B cell (primary cell): ENCODE measurements around the gene NAV2. TPM values are rescaled to one million over a fixed set of nuclear protein-coding genes. Genes with fewer than 3 reads are reported as not detected.

Source experiments
- ATAC-seq: fragments of 200-7000 bp; cut with Tn5 transposase; one replicate; pipeline ENCODE4 v1.10.0; 2021; ENCODE audit warnings: low read depth, mild to moderate bottlenecking, moderate number of reproducible peaks, moderate library complexity
- CTCF ChIA-PET: fragments of 350-600 bp; sonication (Branson Sonifier 250); formaldehyde crosslinking; loops from one replicate; lab custom pipeline; 2021; ENCODE audit warnings: antibody characterized with exemption, inconsistent platforms; lab: Charles Lee
- POLR2A ChIA-PET: fragments of 350-600 bp; sonication (Branson Sonifier 250); formaldehyde crosslinking; loops from one replicate; lab custom pipeline; 2021; ENCODE audit warnings: antibody characterized with exemption; lab: Charles Lee
- DNase-seq: peaks from one replicate; pipeline ENCODE4 v3.0.0; 2013
- H2AFZ ChIP-seq: 2 replicates; pipeline ENCODE4 v1.6.1; 2012; ENCODE audit warnings: mild to moderate bottlenecking, low read depth, low read length; ENCODE audit not compliant: insufficient read depth, poor library complexity, severe bottlenecking
- H3K27ac ChIP-seq, 2 donors: 1 replicate in 1 of 2; 2 replicates in 1 of 2; pipeline ENCODE4 v1.5.1; 2012 to 2013; ENCODE audit warnings: low read length in 2 of 2, mild to moderate bottlenecking in 2 of 2, moderate library complexity in 1 of 2
- H3K27me3 ChIP-seq, 4 experiments: fragments of 200-600 bp in 1 of 4; sonication (generic) in 1 of 4; replicated peaks in 1 of 4; 1 replicate in 2 of 4; 2 replicates in 2 of 4; pipeline versions ENCODE4 v1.6.1 to v1.7.0; 2013 to 2016; ENCODE audit warnings: low read length in 3 of 4, mild to moderate bottlenecking in 2 of 4, mixed read lengths in 1 of 4, moderate library complexity in 1 of 4; ENCODE audit not compliant: insufficient read depth in 4 of 4, control insufficient read depth in 3 of 4; ENCODE audit errors: control extremely low read depth in 1 of 4
- H3K36me3 ChIP-seq, 2 experiments: replicated peaks in 1 of 2; 1 replicate in 1 of 2; 2 replicates in 1 of 2; pipeline versions ENCODE4 v1.6.1 to v1.7.1; 2013; ENCODE audit warnings: low read length in 1 of 2; ENCODE audit not compliant: insufficient read depth in 2 of 2, control insufficient read depth in 1 of 2; ENCODE audit errors: control extremely low read depth in 1 of 2, extremely low read depth in 1 of 2
- H3K4me1 ChIP-seq, 2 donors: fragments of 200-600 bp in 1 of 2; sonication (generic) in 1 of 2; 1 replicate in 1 of 2; 2 replicates in 1 of 2; pipeline versions ENCODE4 v1.5.1 to v1.6.1; 2013 to 2017; ENCODE audit warnings: low read length in 2 of 2; ENCODE audit not compliant: control insufficient read depth in 2 of 2, insufficient read depth in 2 of 2
- H3K4me2 ChIP-seq: replicated peaks from 2 replicates; pipeline ENCODE3; 2012; ENCODE audit warnings: mild to moderate bottlenecking, low read depth, low read length; ENCODE audit not compliant: poor library complexity, severe bottlenecking
- H3K4me3 ChIP-seq, 5 experiments: fragments of 200-600 bp in 1 of 5; sonication (generic) in 1 of 5; 1 replicate in 3 of 5; 2 replicates in 2 of 5; pipeline versions ENCODE4 v1.5.1 to v1.7.0; 2011 to 2016; ENCODE audit warnings: low read length in 4 of 5, mild to moderate bottlenecking in 4 of 5, low read depth in 2 of 5, control low read depth in 1 of 5, moderate library complexity in 1 of 5; ENCODE audit not compliant: insufficient read depth in 1 of 5; ENCODE audit errors: control extremely low read depth in 1 of 5, extremely low read depth in 1 of 5
- H3K79me2 ChIP-seq: fragments of 200-600 bp; sonication (generic); one replicate; pipeline ENCODE4 v1.6.0; 2016; ENCODE audit warnings: low read length; ENCODE audit not compliant: control insufficient read depth, insufficient read depth
- H3K9ac ChIP-seq: fragments of 200-600 bp; sonication (generic); 2 replicates; pipeline ENCODE4 v1.6.1; 2017; ENCODE audit warnings: mild to moderate bottlenecking, low read length, moderate library complexity
- H3K9me3 ChIP-seq, 3 donors: one replicate each; pipeline versions ENCODE4 v1.6.1 to v1.7.1; 2013; ENCODE audit warnings: low read length in 2 of 3; ENCODE audit not compliant: control insufficient read depth in 2 of 3, insufficient read depth in 1 of 3; ENCODE audit errors: control extremely low read depth in 1 of 3
- H4K20me1 ChIP-seq: 2 replicates; pipeline ENCODE4 v1.6.0; 2012; ENCODE audit warnings: mild to moderate bottlenecking, low read length; ENCODE audit not compliant: insufficient read depth, control insufficient read depth, poor library complexity, severe bottlenecking
- H3K27ac Mint-ChIP-seq: one replicate; pipeline ENCODE4 v1.8.0; 2021; ENCODE audit warnings: mixed read lengths
- H3K27me3 Mint-ChIP-seq: one replicate; pipeline ENCODE4 v1.8.0; 2021; ENCODE audit warnings: mixed read lengths
- H3K4me1 Mint-ChIP-seq: one replicate; pipeline ENCODE4 v1.8.0; 2021; ENCODE audit warnings: mixed read lengths
- H3K4me3 Mint-ChIP-seq: one replicate; pipeline ENCODE4 v1.8.0; 2021; ENCODE audit warnings: mixed read lengths
- H3K9me3 Mint-ChIP-seq: one replicate; pipeline ENCODE4 v1.8.0; 2022; ENCODE audit warnings: mixed read lengths; ENCODE audit not compliant: insufficient read depth
- CTCF ChIP-seq: fragments of 200-600 bp; IDR thresholded peaks from one replicate; pipeline ENCODE4 v1.8.0; 2022; ENCODE audit warnings: antibody characterized with exemption, mild to moderate bottlenecking
- EZH2 ChIP-seq: IDR thresholded peaks from 2 replicates; pipeline ENCODE4 v1.6.1; 2012; ENCODE audit warnings: borderline replicate concordance, low read depth, mild to moderate bottlenecking, moderate library complexity, low read length; ENCODE audit not compliant: insufficient read depth, poor library complexity, severe bottlenecking
- WGBS: methylation state at CpG from one replicate; pipeline ENCODE4 v1.1.5; 2013; ENCODE audit warnings: missing lambda C conversion rate; ENCODE audit not compliant: insufficient coverage; 5-methylcytosine and 5-hydroxymethylcytosine counted together
- intact Hi-C: fragments of 100-400 bp; cut with micrococcal nuclease; formaldehyde crosslinking; loops from one replicate; pipeline ENCODE4 v1.10.0; 2022
- polyA plus RNA-seq: library from polyadenylated mRNA; depleted of rRNA; stranded (reverse); fragments of >200 nt; gene quantifications from 2 replicates; pipeline ENCODE4 v1.2.3, GENCODE V29; 2012
- total RNA-seq, 2 donors: library from RNA; stranded (reverse); fragments of 120-200 nt in 1 of 2; gene quantifications; 1 replicate in 1 of 2; 2 replicates in 1 of 2; pipeline versions ENCODE4 v1.2.3 to v1.2.4, GENCODE V29; 2013 to 2022

The NAV2 gene
- total and polyA plus RNA-seq, 2 donors (not counting 1 experiment from before 2014, with no cell fraction given): 0.82 to 22.2 TPM

DNA sequence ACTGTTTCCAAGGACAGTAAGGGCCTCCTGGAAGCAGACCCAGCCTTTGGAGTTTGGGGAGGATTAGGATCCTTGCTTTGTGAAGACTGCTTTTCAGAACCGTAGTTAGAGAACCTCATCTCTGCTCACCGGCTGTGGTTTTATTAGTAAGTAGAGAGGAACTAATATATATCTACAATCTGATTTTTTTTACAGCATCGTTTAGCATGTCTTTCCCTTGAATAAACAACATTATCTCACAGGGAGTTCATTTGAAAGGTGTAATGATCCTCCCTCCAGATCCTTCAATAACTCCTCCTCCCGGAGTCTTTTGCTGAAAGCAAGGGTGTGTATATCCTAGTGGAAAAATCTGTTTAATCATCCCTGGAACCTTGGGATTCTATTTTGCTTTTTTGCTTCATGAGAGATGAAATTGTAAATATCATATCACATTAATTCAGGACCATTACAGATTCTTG, 314.9 kb downstream of the NAV2 start:
- H3K9me3 Mint-ChIP-seq: no peaks in the 10 kb centered on the region
- H3K27ac ChIP-seq: no peak overlapping the region
- intact Hi-C loops: no loop called here
- no peaks in the 10 kb centered on the region for H3K4me1 ChIP-seq
- H3K79me2 ChIP-seq: no peaks in the 10 kb centered on the region
- no peaks in the 10 kb centered on the region for H4K20me1 ChIP-seq
- ATAC-seq: no peak
- ChIA-PET CTCF (no interaction called here), POLR2A (no interaction called here)
- H3K4me2 ChIP-seq: no peak overlapping the region
- H3K27ac Mint-ChIP-seq: no peak overlapping the region
- TF ChIP-seq CTCF: no peak
- no peak for TF ChIP-seq EZH2
- no peaks in the 10 kb centered on the region for H3K27me3 ChIP-seq
- DNase-seq: no peak
- H3K27me3 Mint-ChIP-seq: peaks cover 10% of the 10 kb centered on the region
- H3K4me3 Mint-ChIP-seq: no peak overlapping the region
- no peak overlapping the region for H3K9ac ChIP-seq
- H3K4me3 ChIP-seq: no peak overlapping the region
- no peaks in the 10 kb centered on the region for H3K9me3 ChIP-seq
- WGBS: no CpG with 5 or more reads among the region's 4 CpGs
- no peaks in the 10 kb centered on the region for H3K36me3 ChIP-seq
- H2AFZ ChIP-seq: no peak overlapping the region
- no peaks in the 10 kb centered on the region for H3K4me1 Mint-ChIP-seq

GRCh38 chr11:20029193-20029592, 316.6 kb downstream of the NAV2 start:
- H3K9ac ChIP-seq: no peak overlapping the region
- Mint-ChIP-seq H3K9me3 (no peaks in the 10 kb centered on the region), H3K4me3 (no peak overlapping the region), H3K27me3 (peaks cover 22% of the 10 kb centered on the region), H3K27ac (no peak overlapping the region), H3K4me1 (no peaks in the 10 kb centered on the region)
- 93% methylated on average over 3 of the region's 3 CpGs for WGBS
- DNase-seq (no peak), ATAC-seq (no peak)
- intact Hi-C loops: no loop called here
- H4K20me1 ChIP-seq: no peaks in the 10 kb centered on the region
- no peaks in the 10 kb centered on the region for H3K36me3 ChIP-seq
- no peak overlapping the region for H2AFZ ChIP-seq
- TF ChIP-seq CTCF (no peak), EZH2 (no peak)
- H3K9me3 ChIP-seq: no peaks in the 10 kb centered on the region
- CTCF ChIA-PET: no interaction called here
- H3K27me3 ChIP-seq: no peaks in the 10 kb centered on the region
- no peak overlapping the region for H3K4me2 ChIP-seq
- no peak overlapping the region for H3K4me3 ChIP-seq
- POLR2A ChIA-PET: no interaction called here
- H3K4me1 ChIP-seq: no peaks in the 10 kb centered on the region
- no peaks in the 10 kb centered on the region for H3K79me2 ChIP-seq
- no peak overlapping the region for H3K27ac ChIP-seq
